GM13977 (cell line): ENCODE measurements around the gene SMIM35.

Experiments
- DNase-seq: peaks from one replicate; pipeline ENCODE4 v3.0.0; 2012; ENCODE audit warnings: low spot score
- CTCF ChIP-seq: IDR thresholded peaks from 2 replicates; pipeline ENCODE4 v1.5.1; 2012; ENCODE audit warnings: mild to moderate bottlenecking, control low read depth; ENCODE audit not compliant: insufficient read depth; ENCODE audit errors: extremely low read depth, missing control alignments
- in situ Hi-C: fragments of 300-500 bp; cut with MboI; formaldehyde crosslinking; loops from one replicate; pipeline ENCODE4 v1.12.0; 2022; ENCODE audit warnings: low sequenced_read_pairs, low pct_unique_long_range_greater_than_20kb, mixed read lengths, inconsistent platforms; ENCODE audit not compliant: unreplicated experiment

Gene SMIM35

GRCh38 chr11:118059246-118059940 lies 27.4 kb downstream of the SMIM35 start:
- TF ChIP-seq CTCF, result no peak
- in situ Hi-C loops, result loop anchor here (5.0 to 10.0 kb wide), 2 partner anchors 112 to 205 kb away; no protein-coding TSS in a partner anchor

GRCh38 chr11:118058311-118059245 lies 28.2 kb downstream of the SMIM35 start:
- no peak for DNase-seq
- TF ChIP-seq CTCF, result no peak
- in situ Hi-C loops, result loop anchor here (5.0 to 10.0 kb wide), 2 partner anchors 111 to 204 kb away; no protein-coding TSS in a partner anchor

More at GRCh38 chr11:118059246-118059940, 27.4 kb downstream of the SMIM35 start:
- no peak for DNase-seq

- no peak for DNase-seq
- no peak for TF ChIP-seq CTCF
- in situ Hi-C loops, result loop anchor here (5.0 to 10.0 kb wide), 2 partner anchors 110 to 203 kb away; no protein-coding TSS in a partner anchor
These were observed 29.3 kb downstream of the SMIM35 start for GRCh38 chr11:118057251-118058145.

- no peak for TF ChIP-seq CTCF
- no peak for DNase-seq
- in situ Hi-C loops, result loop anchor here (5.0 to 10.0 kb wide), 2 partner anchors 110 to 202 kb away; no protein-coding TSS in a partner anchor
These were observed 30.0 kb downstream of the SMIM35 start for GRCh38 chr11:118056806-118057205.

- in situ Hi-C loops, result loop anchor here (5.0 to 10.0 kb wide), 2 partner anchors 109 to 201 kb away; no protein-coding TSS in a partner anchor
- TF ChIP-seq CTCF, result no peak
- DNase-seq, result no peak
These were observed 30.8 kb downstream of the SMIM35 start for GRCh38 chr11:118055966-118056365.
